HepG2 (cell line): Measurements from ENCODE around the gene ABHD15. TPM values are rescaled to one million over a fixed set of nuclear protein-coding genes. Genes with fewer than 3 reads are reported as not detected.
A peak's percentile ranks its signal among the peaks of the same experiment; 100 is the strongest.

Source experiments
- GMEB1 ChIP-seq: sonication (generic); formaldehyde crosslinking; IDR thresholded peaks from 2 replicates; pipeline ENCODE4 v1.5.1; 2020; ENCODE audit warnings: missing genetic modification reagents, mild to moderate bottlenecking, borderline replicate concordance
- MAFG ChIP-seq: sonication (generic); formaldehyde crosslinking; IDR thresholded peaks from 2 replicates; pipeline ENCODE4 v1.5.1; 2020; ENCODE audit warnings: mild to moderate bottlenecking, missing genetic modification reagents
- MNT ChIP-seq: fragments of 450-650 bp; IDR thresholded peaks from 2 replicates; pipeline ENCODE4 v1.6.1; 2016
- NCOA2 ChIP-seq: sonication (generic); formaldehyde crosslinking; IDR thresholded peaks from 2 replicates; pipeline ENCODE4 v1.8.0; 2022; ENCODE audit warnings: inconsistent platforms
- PHF20 ChIP-seq: sonication (generic); formaldehyde crosslinking; IDR thresholded peaks from 2 replicates; pipeline ENCODE4 v1.5.0; 2020; ENCODE audit warnings: mild to moderate bottlenecking, missing genetic modification reagents
- SETDB1 ChIP-seq: sonication (generic); formaldehyde crosslinking; IDR thresholded peaks from 2 replicates; pipeline ENCODE4 v1.5.1; 2020; ENCODE audit warnings: missing genetic modification reagents, mild to moderate bottlenecking, borderline replicate concordance
- SIN3B ChIP-seq: fragments of 150-350 bp; IDR thresholded peaks from 2 replicates; pipeline ENCODE4 v1.6.1; 2014; ENCODE audit warnings: low read length
- THAP9 ChIP-seq: sonication (generic); formaldehyde crosslinking; IDR thresholded peaks from 2 replicates; pipeline ENCODE4; 2020; ENCODE audit warnings: missing genetic modification reagents, mild to moderate bottlenecking, borderline replicate concordance
- ZBTB25 ChIP-seq: IDR thresholded peaks from 2 replicates; pipeline ENCODE4 v1.6.1; 2018; ENCODE audit warnings: missing genetic modification reagents
- ZHX1 ChIP-seq: sonication (generic); formaldehyde crosslinking; IDR thresholded peaks from 2 replicates; pipeline ENCODE4 v1.8.1; 2022; ENCODE audit warnings: low read depth, mild to moderate bottlenecking, missing genetic modification reagents
- ZNF777 ChIP-seq: sonication (generic); formaldehyde crosslinking; IDR thresholded peaks from 2 replicates; pipeline ENCODE4 v1.4.0; 2020; ENCODE audit warnings: missing genetic modification reagents
- polyA plus RNA-seq, 8 experiments: library from polyadenylated mRNA; depleted of rRNA in 3 of 8; stranded (reverse) in 7 of 8; unstranded in 1 of 8; fragments of >200 nt; fragmentation: Illumina TruSeq in 4 of 8; extraction: Trizol in 4 of 8; gene quantifications; 2 replicates each; pipeline versions ENCODE4 v1.2.1 to v1.2.3, GENCODE V29; 2011 to 2016; ENCODE audit warnings: low read depth in 4 of 8, missing spikeins in 1 of 8, mixed read lengths in 1 of 8; ENCODE audit not compliant: insufficient read depth in 1 of 8
- total RNA-seq, 5 experiments: library from RNA; depleted of rRNA; stranded (reverse); fragments of >200 nt; fragmentation: Illumina TruSeq; extraction: Trizol; gene quantifications; 2 replicates each; pipeline ENCODE4 v1.2.3, GENCODE V29; 2016; ENCODE audit warnings: low read depth in 1 of 5
- TF ChIP-seq, protein P1 (sequence below): sonication (generic); formaldehyde crosslinking; IDR thresholded peaks from 2 replicates; pipeline ENCODE4 v1.8.1; 2023; ENCODE audit warnings: mild to moderate bottlenecking, missing genetic modification reagents
- TF ChIP-seq, protein P2 (sequence below): sonication (generic); formaldehyde crosslinking; IDR thresholded peaks from 2 replicates; pipeline ENCODE4 v1.5.0; 2020; ENCODE audit warnings: mild to moderate bottlenecking, missing genetic modification reagents
- TF ChIP-seq, protein P3 (sequence below): sonication (generic); formaldehyde crosslinking; IDR thresholded peaks from 2 replicates; pipeline ENCODE4 v1.9.0; 2021; ENCODE audit warnings: missing genetic modification reagents, mild to moderate bottlenecking, borderline replicate concordance

ABHD15 gene
- total and polyA plus RNA-seq, 2 of the 13 experiments (the other 11 are each of a cell fraction or from before 2014, with no cell fraction given) = 2.4 to 7.7 TPM

DNA sequence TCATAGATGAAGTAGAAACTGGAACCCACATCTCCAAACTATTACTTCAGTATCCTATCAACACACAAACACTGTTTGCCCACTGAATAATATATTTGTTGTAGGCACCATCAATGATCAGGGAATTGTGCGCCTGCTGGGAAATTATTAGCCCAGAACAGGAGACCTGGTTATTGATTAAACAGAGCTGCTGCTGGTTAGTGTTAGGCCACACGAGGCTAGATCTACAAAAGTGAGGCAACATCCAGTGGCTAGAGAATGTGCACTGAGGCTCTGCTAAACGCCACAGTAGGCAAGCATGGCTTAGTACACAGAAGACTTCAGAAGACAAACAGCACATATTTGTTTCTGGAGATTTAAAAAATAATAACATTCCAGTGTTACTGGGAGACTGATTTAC lies 11.0 kb downstream of the ABHD15 start (continued):
- TF ChIP-seq ZHX1 (no peak), PHF20 (CRISPR knock-in tag) (no peak), ZBTB25 (CRISPR knock-in tag) (0 out of 2 replicates have a peak, but pooled peaks have one; percentile 64), MAFG (CRISPR knock-in tag) (no peak), SIN3B (no peak), GMEB1 (CRISPR knock-in tag) (no peak), SETDB1 (CRISPR knock-in tag) (no peak), ZNF777 (no peak), NCOA2 (peak; percentile 69; the same call in 1 of the 2 replicates), MNT (peak; percentile 27; the same call in 1 of the 2 replicates), THAP9 (CRISPR knock-in tag) (no peak)
- TF ChIP-seq, protein P1, sequence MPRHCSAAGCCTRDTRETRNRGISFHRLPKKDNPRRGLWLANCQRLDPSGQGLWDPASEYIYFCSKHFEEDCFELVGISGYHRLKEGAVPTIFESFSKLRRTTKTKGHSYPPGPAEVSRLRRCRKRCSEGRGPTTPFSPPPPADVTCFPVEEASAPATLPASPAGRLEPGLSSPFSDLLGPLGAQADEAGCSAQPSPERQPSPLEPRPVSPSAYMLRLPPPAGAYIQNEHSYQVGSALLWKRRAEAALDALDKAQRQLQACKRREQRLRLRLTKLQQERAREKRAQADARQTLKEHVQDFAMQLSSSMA (CRISPR knock-in tag) = no peak
- TF ChIP-seq, protein P2, sequence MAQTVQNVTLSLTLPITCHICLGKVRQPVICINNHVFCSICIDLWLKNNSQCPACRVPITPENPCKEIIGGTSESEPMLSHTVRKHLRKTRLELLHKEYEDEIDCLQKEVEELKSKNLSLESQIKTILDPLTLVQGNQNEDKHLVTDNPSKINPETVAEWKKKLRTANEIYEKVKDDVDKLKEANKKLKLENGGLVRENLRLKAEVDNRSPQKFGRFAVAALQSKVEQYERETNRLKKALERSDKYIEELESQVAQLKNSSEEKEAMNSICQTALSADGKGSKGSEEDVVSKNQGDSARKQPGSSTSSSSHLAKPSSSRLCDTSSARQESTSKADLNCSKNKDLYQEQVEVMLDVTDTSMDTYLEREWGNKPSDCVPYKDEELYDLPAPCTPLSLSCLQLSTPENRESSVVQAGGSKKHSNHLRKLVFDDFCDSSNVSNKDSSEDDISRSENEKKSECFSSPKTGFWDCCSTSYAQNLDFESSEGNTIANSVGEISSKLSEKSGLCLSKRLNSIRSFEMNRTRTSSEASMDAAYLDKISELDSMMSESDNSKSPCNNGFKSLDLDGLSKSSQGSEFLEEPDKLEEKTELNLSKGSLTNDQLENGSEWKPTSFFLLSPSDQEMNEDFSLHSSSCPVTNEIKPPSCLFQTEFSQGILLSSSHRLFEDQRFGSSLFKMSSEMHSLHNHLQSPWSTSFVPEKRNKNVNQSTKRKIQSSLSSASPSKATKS (CRISPR knock-in tag) = no peak
- TF ChIP-seq, protein P3, sequence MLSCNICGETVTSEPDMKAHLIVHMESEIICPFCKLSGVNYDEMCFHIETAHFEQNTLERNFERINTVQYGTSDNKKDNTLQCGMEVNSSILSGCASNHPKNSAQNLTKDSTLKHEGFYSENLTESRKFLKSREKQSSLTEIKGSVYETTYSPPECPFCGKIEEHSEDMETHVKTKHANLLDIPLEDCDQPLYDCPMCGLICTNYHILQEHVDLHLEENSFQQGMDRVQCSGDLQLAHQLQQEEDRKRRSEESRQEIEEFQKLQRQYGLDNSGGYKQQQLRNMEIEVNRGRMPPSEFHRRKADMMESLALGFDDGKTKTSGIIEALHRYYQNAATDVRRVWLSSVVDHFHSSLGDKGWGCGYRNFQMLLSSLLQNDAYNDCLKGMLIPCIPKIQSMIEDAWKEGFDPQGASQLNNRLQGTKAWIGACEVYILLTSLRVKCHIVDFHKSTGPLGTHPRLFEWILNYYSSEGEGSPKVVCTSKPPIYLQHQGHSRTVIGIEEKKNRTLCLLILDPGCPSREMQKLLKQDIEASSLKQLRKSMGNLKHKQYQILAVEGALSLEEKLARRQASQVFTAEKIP (CRISPR knock-in tag) = no peak
